Kidney (tissue), 14 donors: Measurements from ENCODE around the gene PHTF1. TPM values are rescaled to one million over a fixed set of nuclear protein-coding genes. Genes with fewer than 3 reads are reported as not detected.
A peak's percentile ranks its signal among the peaks of the same experiment; 100 is the strongest.
"Not testable (repeated sequence)": the region's sequence is repeated elsewhere in the genome, so short reads cannot be mapped to it uniquely, and the experiment has no call there.

ENCODE experiments used
- DNase-seq, 5 donors: peaks; one replicate each; pipeline ENCODE4 v3.0.0-alpha.2; 2013 to 2020
- FAIRE-seq: peaks from 2 replicates; lab custom pipeline; 2012; peaks lifted over from hg19 to GRCh38; lab: Jason Lieb, UNC
- H3K27ac ChIP-seq, 2 donors: one replicate each; pipeline ENCODE4 v1.7.0; 2013; ENCODE audit warnings: low read depth in 2 of 2, low read length in 2 of 2, inconsistent platforms in 1 of 2
- H3K27me3 ChIP-seq: one replicate; pipeline ENCODE4 v1.7.1; 2013; ENCODE audit warnings: low read length, inconsistent platforms; ENCODE audit not compliant: control insufficient read depth, insufficient read depth
- H3K36me3 ChIP-seq, 3 donors: one replicate each; pipeline versions ENCODE4 v1.7.0 to v1.7.1; 2013; ENCODE audit warnings: low read length in 3 of 3, control low read depth in 1 of 3, inconsistent platforms in 1 of 3; ENCODE audit not compliant: insufficient read depth in 3 of 3, control insufficient read depth in 2 of 3
- H3K4me1 ChIP-seq, 3 donors: one replicate each; pipeline versions ENCODE4 v1.7.0 to v1.7.1; 2013; ENCODE audit warnings: low read length in 3 of 3, inconsistent platforms in 1 of 3, low read depth in 1 of 3; ENCODE audit not compliant: control insufficient read depth in 2 of 3, insufficient read depth in 2 of 3
- H3K4me3 ChIP-seq, 3 donors: one replicate each; pipeline versions ENCODE4 v1.7.0 to v1.8.1; 2013; ENCODE audit warnings: low read length in 3 of 3, control low read depth in 1 of 3, inconsistent platforms in 1 of 3
- H3K9ac ChIP-seq, 3 donors: one replicate each; pipeline versions ENCODE4 v1.7.0 to v1.7.1; 2013; ENCODE audit warnings: low read length in 3 of 3, control low read depth in 1 of 3, inconsistent platforms in 1 of 3
- H3K9me3 ChIP-seq, 3 donors: one replicate each; pipeline versions ENCODE4 v1.7.0 to v1.7.1; 2013; ENCODE audit warnings: low read length in 3 of 3, control low read depth in 1 of 3, inconsistent platforms in 1 of 3; ENCODE audit not compliant: control insufficient read depth in 2 of 3, insufficient read depth in 1 of 3
- CTCF ChIP-seq: IDR thresholded peaks from 3 replicates; pipeline ENCODE4 v1.5.1; 2012; ENCODE audit warnings: mild to moderate bottlenecking, moderate library complexity, borderline replicate concordance; ENCODE audit not compliant: insufficient read depth; ENCODE audit errors: extremely low read depth
- intact Hi-C: fragments of 100-400 bp; cut with DNase I; formaldehyde crosslinking; loops from one replicate; pipeline ENCODE4 v1.11.1; 2022
- polyA plus RNA-seq: library from polyadenylated mRNA; stranded (reverse); fragments of 350-450 nt; fragmentation: Illumina TruSeq; extraction: RNeasy Lipid Tissue Mini Kit (QIAGEN cat#74804); gene quantifications from one replicate; pipeline ENCODE4 v1.2.3, GENCODE V29; 2014; ENCODE audit warnings: low read depth, low replicate concordance; ENCODE audit not compliant: insufficient read depth
- total RNA-seq: library from RNA; stranded (reverse); fragmentation: NEBNext Ultra II Directional; extraction: Animal tissue kit (Norgen Biotek cat#: 25700); gene quantifications from one replicate; pipeline ENCODE4 v1.2.1, GENCODE V29; 2021
- donor health status: control.
- donor health status: control.
- donor health status: control.
- donor health status: control.
- donor health status: control.
- donor health status: DM: yes; HTN: yes; CAD: no.
- donor health status: Normal renal cell carcinoma (clear cell type).

PHTF1 gene
- total and polyA plus RNA-seq, 2 donors from 2014 or later: 14.7 to 20.0 TPM

- DNase-seq: no peak
- Histone ChIP-seq H3K4me1 (peaks cover 0 to 3% (median 0%) of the 10 kb centered on the region in 3 donors), H3K27ac (no peak overlapping the region), H3K9me3 (no peaks in the 10 kb centered on the region), H3K27me3 (no peaks in the 10 kb centered on the region), H3K9ac (no peak overlapping the region), H3K36me3 (no peaks in the 10 kb centered on the region), H3K4me3 (no peak overlapping the region)
- FAIRE-seq: no peak
- TF ChIP-seq CTCF: no peak
- intact Hi-C loops: no loop called here
Measured at GRCh38 chr1:113756461-113756860, 2.8 kb downstream of the PHTF1 start.

GRCh38 chr1:113753333-113753732, 6.0 kb downstream of the PHTF1 start:
- H3K9ac ChIP-seq, H3K9me3 ChIP-seq, intact Hi-C loops, H3K27ac ChIP-seq, H3K36me3 ChIP-seq, H3K4me3 ChIP-seq, DNase-seq, H3K27me3 ChIP-seq, H3K4me1 ChIP-seq, FAIRE-seq: not testable (repeated sequence)

GRCh38 chr1:113751516-113751915, 7.8 kb downstream of the PHTF1 start:
- FAIRE-seq: no peak
- intact Hi-C loops: no loop called here

GRCh38 chr1:113751114-113751513, 8.2 kb downstream of the PHTF1 start:
- no peak for DNase-seq
- H3K9ac ChIP-seq: no peak overlapping the region
- H3K27me3 ChIP-seq: no peaks in the 10 kb centered on the region
- FAIRE-seq: peak; percentile 35
- H3K4me1 ChIP-seq: no peaks in the 10 kb centered on the region
- no peaks in the 10 kb centered on the region for H3K9me3 ChIP-seq
- no peak overlapping the region for H3K4me3 ChIP-seq
- no peak overlapping the region for H3K27ac ChIP-seq
- TF ChIP-seq CTCF: no peak
- intact Hi-C loops: no loop called here
- peaks cover 0 to 9% (median 0%) of the 10 kb centered on the region in 3 donors for H3K36me3 ChIP-seq

More at GRCh38 chr1:113751516-113751915, 7.8 kb downstream of the PHTF1 start:
- no peak for TF ChIP-seq CTCF
- no peaks in the 10 kb centered on the region for H3K4me1 ChIP-seq
- H3K9ac ChIP-seq: no peak overlapping the region
- no peaks in the 10 kb centered on the region for H3K27me3 ChIP-seq
- no peak overlapping the region for H3K4me3 ChIP-seq
- no peak for DNase-seq
- H3K36me3 ChIP-seq: peaks cover 0 to 9% (median 0%) of the 10 kb centered on the region in 3 donors
- no peak overlapping the region for H3K27ac ChIP-seq
- H3K9me3 ChIP-seq: no peaks in the 10 kb centered on the region
